B cell (primary cell): ENCODE measurements around the gene HEPN1.

Source experiments
- CTCF ChIP-seq: fragments of 200-600 bp; IDR thresholded peaks from one replicate; pipeline ENCODE4 v1.8.0; 2022; ENCODE audit warnings: antibody characterized with exemption, mild to moderate bottlenecking
- EZH2 ChIP-seq: IDR thresholded peaks from 2 replicates; pipeline ENCODE4 v1.6.1; 2012; ENCODE audit warnings: borderline replicate concordance, low read depth, mild to moderate bottlenecking, moderate library complexity, low read length; ENCODE audit not compliant: insufficient read depth, poor library complexity, severe bottlenecking

- TF ChIP-seq CTCF (no peak), EZH2 (no peak)
Measured at GRCh38 chr11:124889191-124890091, 29.6 kb upstream of the HEPN1 start.
